Transverse colon (tissue), 3 donors: ENCODE measurements around the gene CAPN7.

Experiments used
- CTCF ChIP-seq, 5 experiments: fragments of 200-600 bp in 3 of 5; fragments of 450-650 bp in 2 of 5; sonication (generic) in 3 of 5; IDR thresholded peaks; 1 replicate in 2 of 5; 2 replicates in 3 of 5; pipeline ENCODE4 v1.5.1; 2016 to 2017; ENCODE audit warnings: antibody characterized with exemption in 5 of 5, inconsistent platforms in 3 of 5, mild to moderate bottlenecking in 2 of 5, moderate library complexity in 1 of 5
- EP300 ChIP-seq: sonication (generic); formaldehyde crosslinking; IDR thresholded peaks from one replicate; pipeline ENCODE4 v1.6.1; 2017; ENCODE audit warnings: antibody characterized with exemption, low read depth

- TF ChIP-seq CTCF (IDR thresholded peaks at IDR 0.05) (no peak), EP300 (no peak)
Observed at GRCh38 chr3:15181963-15182362, 24.1 kb upstream of the CAPN7 start.
